ENCODE results near the gene ARPC4.
"Not testable (repeated sequence)": the region's sequence is repeated elsewhere in the genome, so short reads cannot be mapped to it uniquely, and the experiment has no call there.

Gene ARPC4

DNA sequence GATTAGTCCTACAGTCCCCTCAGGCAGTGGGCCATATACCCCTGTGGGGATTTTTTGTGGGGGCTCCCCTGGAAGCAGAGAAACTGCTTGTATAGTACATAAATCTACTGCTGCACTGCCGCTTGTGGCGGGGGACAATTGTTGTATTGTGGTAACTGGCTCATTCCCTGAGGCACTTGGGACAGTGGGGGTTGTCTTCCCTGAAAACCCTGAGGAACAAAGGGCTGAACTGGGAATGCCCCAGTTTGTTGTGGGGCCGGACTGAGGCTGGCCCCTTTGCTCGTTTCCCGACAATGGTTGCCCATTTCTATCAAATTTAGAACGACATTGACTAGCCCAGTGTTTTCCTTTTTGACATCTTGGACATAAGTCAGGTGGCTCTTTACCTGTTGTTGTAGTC, 58.5 kb downstream of the ARPC4 start:
- in situ Hi-C loops (cut with MboI; ENCODE audit: low sequenced_read_pairs) = not testable (repeated sequence)

DNA sequence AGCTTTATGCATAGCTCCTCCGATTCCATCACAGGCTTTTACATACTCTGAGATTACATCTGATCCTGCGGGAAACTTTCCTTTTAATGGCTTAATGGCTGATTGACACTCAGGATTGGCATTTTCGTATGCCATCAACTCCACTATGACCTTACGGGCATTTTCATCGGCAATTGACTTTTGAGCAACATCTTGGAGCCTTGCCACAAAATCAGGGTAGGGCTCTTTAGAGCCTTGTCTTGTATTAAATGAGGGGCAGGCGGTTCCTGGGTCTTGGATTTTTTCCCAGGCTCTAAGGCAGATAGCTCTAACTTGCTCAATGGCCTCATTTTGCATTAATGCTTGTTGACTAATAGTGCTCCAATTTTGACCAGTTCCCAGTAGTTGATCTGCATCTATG, 59.0 kb downstream of the ARPC4 start:
- in situ Hi-C loops (cut with MboI; ENCODE audit: low sequenced_read_pairs) = not testable (repeated sequence)

- in situ Hi-C loops (cut with MboI; ENCODE audit: low sequenced_read_pairs) = no loop called here
These were observed 59.6 kb downstream of the ARPC4 start for GRCh38 chr3:9852528-9852927.

- in situ Hi-C loops (cut with MboI; ENCODE audit: low sequenced_read_pairs) = not testable (repeated sequence)
These were observed 61.5 kb downstream of the ARPC4 start for GRCh38 chr3:9854291-9854940.

DNA sequence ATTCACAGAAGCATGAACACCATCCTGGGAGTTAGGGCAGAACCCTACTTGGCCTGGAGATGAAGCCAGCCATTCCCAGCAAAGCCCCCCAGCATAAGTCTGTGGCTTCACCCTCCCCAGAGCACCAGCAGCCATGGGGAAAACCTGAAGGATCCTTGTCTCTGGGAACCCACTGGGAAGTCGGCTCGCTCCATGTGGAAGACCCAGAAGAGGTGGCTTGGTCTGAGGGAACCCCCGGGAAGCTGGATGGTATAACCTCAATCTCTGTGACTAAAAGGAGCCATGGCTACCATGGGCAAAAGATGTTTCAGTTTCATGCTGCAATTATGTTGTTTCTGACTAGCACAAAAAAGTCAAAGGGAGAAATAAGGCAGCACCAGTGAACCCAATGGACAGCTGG, 62.7 kb downstream of the ARPC4 start:
- in situ Hi-C loops (cut with MboI; ENCODE audit: low sequenced_read_pairs) = no loop called here
